Measurements from ENCODE around the gene POU2AF2.
A peak's percentile ranks its signal among the peaks of the same experiment; 100 is the strongest.
"Not testable (repeated sequence)": the region's sequence is repeated elsewhere in the genome, so short reads cannot be mapped to it uniquely, and the experiment has no call there.

Gene POU2AF2

GRCh38 chr11:111259896-111260295, 14.4 kb downstream of the POU2AF2 start:
- peak; percentile 56 for DNase-seq

- peak; percentile 88 for DNase-seq
These were observed 15.3 kb downstream of the POU2AF2 start for GRCh38 chr11:111260811-111261210.

GRCh38 chr11:111264646-111265045, 19.1 kb downstream of the POU2AF2 start:
- no peak for DNase-seq

GRCh38 chr11:111265421-111265820, 19.9 kb downstream of the POU2AF2 start:
- DNase-seq, result no peak

- not testable (repeated sequence) for DNase-seq
These were observed 22.8 kb downstream of the POU2AF2 start for GRCh38 chr11:111268303-111268702.

- no peak for DNase-seq
These were observed 23.8 kb downstream of the POU2AF2 start for GRCh38 chr11:111269146-111269868.

GRCh38 chr11:111272420-111272819, 26.9 kb downstream of the POU2AF2 start:
- no peak for DNase-seq

- no peak for DNase-seq
These were observed 37.1 kb downstream of the POU2AF2 start for GRCh38 chr11:111282562-111283075.

- peak; percentile 69 for DNase-seq
These were observed 38.5 kb downstream of the POU2AF2 start for GRCh38 chr11:111283945-111284481.

GRCh38 chr11:111285189-111286091, 39.9 kb downstream of the POU2AF2 start:
- peak; percentile 10 for DNase-seq

- no peak for DNase-seq
These were observed 46.2 kb downstream of the POU2AF2 start for GRCh38 chr11:111291764-111292163.

GRCh38 chr11:111292408-111292807, 46.9 kb downstream of the POU2AF2 start:
- not testable (repeated sequence) for DNase-seq

- no peak for DNase-seq
These were observed 50.7 kb downstream of the POU2AF2 start for GRCh38 chr11:111296196-111296595.

- no peak for DNase-seq
These were observed 52.2 kb downstream of the POU2AF2 start for GRCh38 chr11:111297696-111298095.

- no peak for DNase-seq
These were observed 53.0 kb downstream of the POU2AF2 start, which contains the start of gene POU2AF3 for GRCh38 chr11:111298413-111299100. POU2AF3 (plus strand) TSS chr11:111298546; CDS start chr11:111298582, 36 bp downstream.

- peak; percentile 20 for DNase-seq
These were observed 53.8 kb downstream of the POU2AF2 start for GRCh38 chr11:111299101-111300026.

- no peak for DNase-seq
These were observed 55.0 kb downstream of the POU2AF2 start for GRCh38 chr11:111300569-111300968.

GRCh38 chr11:111301004-111301841, 55.7 kb downstream of the POU2AF2 start:
- no peak for DNase-seq

GRCh38 chr11:111301842-111302118, 56.3 kb downstream of the POU2AF2 start:
- DNase-seq, result no peak

GRCh38 chr11:111302298-111302697, 56.8 kb downstream of the POU2AF2 start:
- DNase-seq, result no peak

- DNase-seq, result no peak
These were observed 57.9 kb downstream of the POU2AF2 start for GRCh38 chr11:111303461-111303860.
